Keratinocyte (primary cell): ENCODE measurements around the gene FHIT.

Experiments
- CTCF ChIP-seq, 3 experiments: IDR thresholded peaks in 1 of 3; conservative IDR thresholded peaks in 1 of 3; optimal IDR thresholded peaks in 1 of 3; 2 replicates in 2 of 3; 3 replicates in 1 of 3; pipeline versions ENCODE3 to v1.5.1; 2011; ENCODE audit warnings: low read length in 3 of 3, mild to moderate bottlenecking in 3 of 3, moderate library complexity in 2 of 3, control low read depth in 1 of 3, inconsistent platforms in 1 of 3; ENCODE audit not compliant: insufficient read depth in 2 of 3; ENCODE audit errors: extremely low read depth in 1 of 3
- EZH2 ChIP-seq: IDR thresholded peaks from one replicate; pipeline ENCODE4 v1.6.1; 2012; ENCODE audit warnings: inconsistent platforms, mild to moderate bottlenecking, low read length, moderate library complexity

GRCh38 chr3:60291115-60291514 is 960.1 kb downstream of the FHIT start:
- TF ChIP-seq CTCF (optimal IDR thresholded peaks at IDR 0.05 in 1 of 3, IDR thresholded peaks at IDR 0.05 in 1 of 3, conservative IDR thresholded peaks at IDR 0.05 in 1 of 3; ENCODE audit: extremely low read depth in 1 of 3, insufficient read depth in 2 of 3, low read length in 3 of 3) (no peak), EZH2 (no peak)
